HG03097 (cell line): Measurements from ENCODE around the gene COX6B1.
"Not testable (repeated sequence)": the region's sequence is repeated elsewhere in the genome, so short reads cannot be mapped to it uniquely, and the experiment has no call there.

Experiments
- ATAC-seq: cut with Tn5 transposase; IDR thresholded peaks from one replicate; pipeline ENCODE4 v1.9.1; 2021; ENCODE audit not compliant: unreplicated experiment, low FRiP score

Gene COX6B1

GRCh38 chr19:35633727-35634440 lies 14.2 kb upstream of the COX6B1 start:
- ATAC-seq: no peak

GRCh38 chr19:35636651-35637050 lies 11.5 kb upstream of the COX6B1 start:
- ATAC-seq: no peak

- ATAC-seq: no peak
These were observed 11.0 kb upstream of the COX6B1 start for GRCh38 chr19:35637165-35637564.

- no peak for ATAC-seq
These were observed 8.8 kb upstream of the COX6B1 start for GRCh38 chr19:35639321-35639639.

- ATAC-seq: no peak
These were observed 8.3 kb upstream of the COX6B1 start for GRCh38 chr19:35639863-35640262.

- no peak for ATAC-seq
These were observed 6.5 kb upstream of the COX6B1 start, which contains the start of gene ETV2 for GRCh38 chr19:35641515-35642151. Gene ETV2 (plus strand): TSS chr19:35641745. CDS start chr19:35642461, 716 bp downstream.

- no peak for ATAC-seq
These were observed 5.8 kb upstream of the COX6B1 start for GRCh38 chr19:35642312-35642711.

- ATAC-seq: no peak
These were observed 5.3 kb upstream of the COX6B1 start for GRCh38 chr19:35642798-35643254.

GRCh38 chr19:35643255-35644205 lies 4.6 kb upstream of the COX6B1 start:
- ATAC-seq: peak; percentile 41

GRCh38 chr19:35644206-35644986 lies 3.7 kb upstream of the COX6B1 start:
- peak; percentile 55 for ATAC-seq

GRCh38 chr19:35644987-35645679 lies 3.0 kb upstream of the COX6B1 start:
- no peak for ATAC-seq

GRCh38 chr19:35645680-35646511 lies 2.2 kb upstream of the COX6B1 start:
- ATAC-seq: no peak

GRCh38 chr19:35650581-35650980 lies 2.5 kb downstream of the COX6B1 start:
- no peak for ATAC-seq

- not testable (repeated sequence) for ATAC-seq
These were observed 6.7 kb downstream of the COX6B1 start for GRCh38 chr19:35654828-35655227.

GRCh38 chr19:35655600-35655999 lies 7.5 kb downstream of the COX6B1 start:
- ATAC-seq: no peak

GRCh38 chr19:35656700-35657099 lies 8.6 kb downstream of the COX6B1 start:
- ATAC-seq: no peak

GRCh38 chr19:35657904-35658700 lies 10.0 kb downstream of the COX6B1 start:
- ATAC-seq: no peak

GRCh38 chr19:35661995-35662340 lies 13.8 kb downstream of the COX6B1 start:
- ATAC-seq: no peak
